ENCODE measurements around the gene IL19. TPM values are rescaled to one million over a fixed set of nuclear protein-coding genes. Genes with fewer than 3 reads are reported as not detected.

Gene IL19
- total RNA-seq, 1 experiment from 2014 or later: not detected

GRCh38 chr1:206753141-206753540, 17.4 kb upstream of the IL19 start (continued):
- no peak for TF ChIP-seq FOXP4 (CRISPR knock-in tag; IDR thresholded peaks at IDR 0.05)
- TF ChIP-seq ETV6 (CRISPR knock-in tag; IDR thresholded peaks at IDR 0.05): no peak
- no peak for TF ChIP-seq ZNF281 (CRISPR knock-in tag; IDR thresholded peaks at IDR 0.05)

GRCh38 chr1:206754011-206754410, 16.6 kb upstream of the IL19 start:
- H3K27me3 Mint-ChIP-seq (ENCODE audit: low read depth): peaks cover 5% of the 10 kb centered on the region
- H3K4me3 Mint-ChIP-seq: no peak overlapping the region
- no peak overlapping the region for H3K27ac Mint-ChIP-seq
- no peak for ATAC-seq
- H3K9me3 Mint-ChIP-seq: peaks cover 7% of the 10 kb centered on the region
- no peak for DNase-seq (ENCODE audit: low spot score)
- CTCF ChIA-PET: no interaction called here
- no peaks in the 10 kb centered on the region for H3K36me3 Mint-ChIP-seq
- peaks cover 10% of the 10 kb centered on the region for H3K4me1 Mint-ChIP-seq
- POLR2A ChIA-PET: no interaction called here
- TF ChIP-seq STAT6 (CRISPR knock-in tag; conservative IDR thresholded peaks at IDR 0.05; ENCODE audit: low read depth) (no peak), ZNF532 (CRISPR knock-in tag; IDR thresholded peaks at IDR 0.05; ENCODE audit: borderline replicate concordance) (no peak), RORB (CRISPR knock-in tag; IDR thresholded peaks at IDR 0.05) (no peak), E2F1 (CRISPR knock-in tag; IDR thresholded peaks at IDR 0.05) (no peak), RELA (CRISPR knock-in tag; IDR thresholded peaks at IDR 0.05; ENCODE audit: borderline replicate concordance) (no peak), FOXP4 (CRISPR knock-in tag; IDR thresholded peaks at IDR 0.05) (no peak), ATF6 (CRISPR knock-in tag; IDR thresholded peaks at IDR 0.05) (no peak), ZNF232 (CRISPR knock-in tag; IDR thresholded peaks at IDR 0.05) (no peak), PRDM15 (CRISPR knock-in tag; IDR thresholded peaks at IDR 0.05) (no peak), ATF2 (CRISPR knock-in tag; IDR thresholded peaks at IDR 0.05; ENCODE audit: borderline replicate concordance, low read depth) (no peak)

Measured in WTC11 (cell line).